HepG2 (cell line): ENCODE data around the gene MRPL10. TPM values are rescaled to one million over a fixed set of nuclear protein-coding genes. Genes with fewer than 3 reads are reported as not detected.

ENCODE experiments used
- ATAC-seq: fragments of 200-7000 bp; cut with Tn5 transposase; 3 replicates; pipeline ENCODE4 v1.9.1; 2020; ENCODE audit warnings: mild to moderate bottlenecking, moderate library complexity
- BruUV-seq: library from RNA; stranded (reverse); fragments of 400-500 nt; replicated peaks from 2 replicates; lab custom pipeline; 2021; lab: Mats Ljungman, UMichigan
- CTCF ChIA-PET: fragments of 300-600 bp; formaldehyde crosslinking; extraction: SDS; loops from one replicate; lab custom pipeline; 2021; ENCODE audit warnings: low total read pairs, inconsistent platforms, low intra/inter-chr PET ratio; lab: Yijun Ruan, JAX
- POLR2A ChIA-PET: fragments of 350-600 bp; sonication (Branson Sonifier 250); formaldehyde crosslinking; loops from one replicate; lab custom pipeline; 2020; ENCODE audit warnings: antibody characterized with exemption, inconsistent platforms; lab: Yijun Ruan, JAX
- DNase-seq: peaks from one replicate; pipeline ENCODE4 v3.0.0-alpha.2; 2015; ENCODE audit warnings: low spot score
- FAIRE-seq: peaks from 3 replicates; lab custom pipeline; 2011; peaks lifted over from hg19 to GRCh38; lab: Jason Lieb, UNC
- H2AFZ ChIP-seq: one replicate; pipeline ENCODE4 v1.6.1; 2011; ENCODE audit warnings: low read length, inconsistent platforms
- H3K27ac ChIP-seq: fragments of 300-600 bp; 3 replicates; pipeline ENCODE4 v1.8.0; 2011; ENCODE audit warnings: mixed run types, mild to moderate bottlenecking, mixed read lengths, low read length, inconsistent platforms; ENCODE audit not compliant: insufficient read depth; ENCODE audit errors: extremely low read length
- H3K27me3 ChIP-seq, 2 experiments: fragments of 200-600 bp in 1 of 2; 2 replicates in 1 of 2; 3 replicates in 1 of 2; pipeline versions ENCODE4 v1.6.0 to v1.8.0; 2011; ENCODE audit warnings: low read length in 2 of 2, mild to moderate bottlenecking in 2 of 2, moderate library complexity in 2 of 2, inconsistent platforms in 1 of 2; ENCODE audit not compliant: insufficient read depth in 2 of 2, control insufficient read depth in 1 of 2
- H3K36me3 ChIP-seq, 2 experiments: fragments of 200-600 bp in 1 of 2; replicated peaks in 1 of 2; 2 replicates in 1 of 2; 3 replicates in 1 of 2; pipeline versions ENCODE4 v1.5.1 to v1.8.0; 2011; ENCODE audit warnings: low read length in 2 of 2, inconsistent platforms in 1 of 2; ENCODE audit not compliant: insufficient read depth in 2 of 2, control insufficient read depth in 1 of 2
- H3K4me1 ChIP-seq: 2 replicates; pipeline ENCODE4 v1.5.1; 2012; ENCODE audit warnings: low read length, inconsistent platforms; ENCODE audit not compliant: insufficient read depth
- H3K4me2 ChIP-seq: 2 replicates; pipeline ENCODE4 v1.6.0; 2011; ENCODE audit warnings: low read depth, low read length, inconsistent platforms
- H3K4me3 ChIP-seq, 3 experiments: fragments of 200-600 bp in 1 of 3; sonication (generic), shearing (Covaris generic) in 1 of 3; replicated peaks in 1 of 3; 2 replicates each; pipeline ENCODE4 v1.5.1; 2011 to 2016; ENCODE audit warnings: low read length in 3 of 3, inconsistent platforms in 2 of 3, low read depth in 2 of 3, mild to moderate bottlenecking in 2 of 3, control low read depth in 1 of 3, mixed read lengths in 1 of 3; ENCODE audit not compliant: insufficient read depth in 1 of 3
- H3K79me2 ChIP-seq: one replicate; pipeline ENCODE4 v1.6.1; 2011; ENCODE audit warnings: low read length, inconsistent platforms; ENCODE audit not compliant: insufficient read depth
- H3K9ac ChIP-seq: 2 replicates; pipeline ENCODE4 v1.6.0; 2011; ENCODE audit warnings: mild to moderate bottlenecking, low read depth, low read length, inconsistent platforms; ENCODE audit not compliant: insufficient read depth
- H3K9me3 ChIP-seq: 2 replicates; pipeline ENCODE4 v1.5.1; 2012; ENCODE audit warnings: mild to moderate bottlenecking, low read length
- H4K20me1 ChIP-seq: 2 replicates; pipeline ENCODE4 v1.6.0; 2011; ENCODE audit warnings: inconsistent platforms, mild to moderate bottlenecking, low read length, moderate library complexity; ENCODE audit not compliant: insufficient read depth
- KAT7 ChIP-seq: IDR thresholded peaks from 2 replicates; pipeline ENCODE4 v1.6.1; 2018; ENCODE audit warnings: borderline replicate concordance, missing compliant biosample characterization
- MBNL3 ChIP-seq: fragments of 250-450 bp; sonication (Bioruptor Pico); conservative IDR thresholded peaks from 2 replicates; pipeline ENCODE4 v1.8.0; 2022; ENCODE audit warnings: mild to moderate bottlenecking, inconsistent platforms
- NFIC ChIP-seq: IDR thresholded peaks from 2 replicates; pipeline ENCODE4 v1.6.1; 2012; ENCODE audit warnings: mild to moderate bottlenecking, low read length, inconsistent platforms
- NONO ChIP-seq, 2 experiments: fragments of 450-650 bp in 1 of 2; sonication (generic) in 1 of 2; formaldehyde crosslinking in 1 of 2; IDR thresholded peaks in 1 of 2; conservative IDR thresholded peaks in 1 of 2; 2 replicates each; pipeline versions ENCODE4 v1.6.1 to v1.8.0; 2017 to 2022; ENCODE audit warnings: mild to moderate bottlenecking in 1 of 2, missing genetic modification reagents in 1 of 2, moderate library complexity in 1 of 2
- PCBP2 ChIP-seq: fragments of 200-400 bp; formaldehyde crosslinking; optimal IDR thresholded peaks from 2 replicates; pipeline ENCODE3; 2018; ENCODE audit warnings: low read length, low read depth; ENCODE audit not compliant: poor library complexity, severe bottlenecking
- SMARCE1 ChIP-seq: fragments of 450-650 bp; IDR thresholded peaks from 2 replicates; pipeline ENCODE4 v1.6.1; 2017; ENCODE audit warnings: borderline replicate concordance
- SP4 ChIP-seq: sonication (generic); formaldehyde crosslinking; IDR thresholded peaks from 2 replicates; pipeline ENCODE4 v1.8.1; 2023; ENCODE audit warnings: mild to moderate bottlenecking, missing genetic modification reagents
- ZFY ChIP-seq: sonication (generic); formaldehyde crosslinking; IDR thresholded peaks from 2 replicates; pipeline ENCODE4 v1.4.0; 2020; ENCODE audit warnings: missing genetic modification reagents
- WGBS: methylation state at CpG from one replicate; pipeline ENCODE4 v1.1.6; 2017; ENCODE audit warnings: low lambda C conversion rate; 5-methylcytosine and 5-hydroxymethylcytosine counted together
- in situ Hi-C: cut with HindIII; loops from 2 replicates; pipeline ENCODE4 v1.10.0; 2017; ENCODE audit warnings: low pct_unique_long_range_greater_than_20kb; ENCODE audit not compliant: extremely low pct_ligation_motif_present
- intact Hi-C: fragments of 100-400 bp; cut with micrococcal nuclease; formaldehyde crosslinking; loops from one replicate; pipeline ENCODE4 v1.10.0; 2022; ENCODE audit not compliant: unreplicated experiment
- polyA plus RNA-seq, 8 experiments: library from polyadenylated mRNA; depleted of rRNA in 3 of 8; stranded (reverse) in 7 of 8; unstranded in 1 of 8; fragments of >200 nt; fragmentation: Illumina TruSeq in 4 of 8; extraction: Trizol in 4 of 8; gene quantifications; 2 replicates each; pipeline versions ENCODE4 v1.2.1 to v1.2.3, GENCODE V29; 2011 to 2016; ENCODE audit warnings: low read depth in 4 of 8, missing spikeins in 1 of 8, mixed read lengths in 1 of 8; ENCODE audit not compliant: insufficient read depth in 1 of 8
- total RNA-seq, 5 experiments: library from RNA; depleted of rRNA; stranded (reverse); fragments of >200 nt; fragmentation: Illumina TruSeq; extraction: Trizol; gene quantifications; 2 replicates each; pipeline ENCODE4 v1.2.3, GENCODE V29; 2016; ENCODE audit warnings: low read depth in 1 of 5

The MRPL10 gene
- total and polyA plus RNA-seq, 2 of the 13 experiments (the other 11 are each of a cell fraction or from before 2014, with no cell fraction given): 56.7 to 149 TPM

- no peak for TF ChIP-seq SP4 (CRISPR knock-in tag)
These were observed 19.0 kb upstream of the MRPL10 start (continued) for GRCh38 chr17:47850373-47850691.

GRCh38 chr17:47848198-47848513 lies 16.8 kb upstream of the MRPL10 start:
- H3K9me3 ChIP-seq: no peaks in the 10 kb centered on the region
- TF ChIP-seq NFIC: no peak
- no peak for TF ChIP-seq ZFY (CRISPR knock-in tag)
- no peak for TF ChIP-seq KAT7 (CRISPR knock-in tag)
- no peak for TF ChIP-seq NONO (IDR thresholded peaks at IDR 0.05)
- TF ChIP-seq NONO (CRISPR knock-in tag; conservative IDR thresholded peaks at IDR 0.05): no peak
- no peak for TF ChIP-seq MBNL3 (CRISPR knock-in tag)
- no peak for TF ChIP-seq SMARCE1
- no peak for TF ChIP-seq PCBP2
- TF ChIP-seq, all 625 proteins: peak for 0
- DNase-seq: no peak
- H2AFZ ChIP-seq: no peak overlapping the region
- H3K79me2 ChIP-seq: no peaks in the 10 kb centered on the region
- H3K9ac ChIP-seq: no peak overlapping the region
- H3K4me1 ChIP-seq: peaks cover 29% of the 10 kb centered on the region
- intact Hi-C loops: no loop called here
- H3K4me3 ChIP-seq: no peak overlapping the region
- 65% methylated on average over 23 of the region's 23 CpGs for WGBS
- no peaks in the 10 kb centered on the region for H3K36me3 ChIP-seq
- ATAC-seq: no peak
- CTCF ChIA-PET: no interaction called here
- H4K20me1 ChIP-seq: no peaks in the 10 kb centered on the region
- H3K27ac ChIP-seq: no peak overlapping the region
- H3K27me3 ChIP-seq: peaks cover 12 to 45% of the 10 kb centered on the region in 2 experiments
- no peak for FAIRE-seq
- POLR2A ChIA-PET: interaction anchor here (1.0 kb wide), 1 partner anchor 48 kb away, joined by 3 read pairs; the partner anchor contains the start of gene SP2
- no peak overlapping the region for H3K4me2 ChIP-seq
- no TSS peak for BruUV-seq
- in situ Hi-C loops: no loop called here
